ENCODE results near the gene MTFP1.

DNA sequence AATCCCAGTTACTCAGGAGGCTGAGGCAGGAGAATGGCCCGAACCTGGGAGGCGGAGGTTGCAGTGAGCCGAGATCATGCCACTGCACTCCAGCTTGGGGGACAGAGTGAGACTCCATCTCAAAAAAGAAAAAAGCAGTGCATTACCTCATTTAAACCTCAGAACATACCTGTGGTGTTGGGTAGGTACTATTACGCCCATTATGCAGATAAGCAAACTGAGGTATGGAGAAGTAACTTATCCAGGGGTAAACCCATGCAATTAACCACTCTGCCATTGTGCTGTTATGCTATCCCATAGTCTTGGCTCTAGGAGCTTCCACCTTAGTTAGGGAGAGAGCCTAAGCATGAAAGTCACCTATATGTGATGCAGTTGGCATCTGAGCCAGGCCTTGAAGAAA lies 48.6 kb downstream of the MTFP1 start:
- TF ChIP-seq, protein P1, sequence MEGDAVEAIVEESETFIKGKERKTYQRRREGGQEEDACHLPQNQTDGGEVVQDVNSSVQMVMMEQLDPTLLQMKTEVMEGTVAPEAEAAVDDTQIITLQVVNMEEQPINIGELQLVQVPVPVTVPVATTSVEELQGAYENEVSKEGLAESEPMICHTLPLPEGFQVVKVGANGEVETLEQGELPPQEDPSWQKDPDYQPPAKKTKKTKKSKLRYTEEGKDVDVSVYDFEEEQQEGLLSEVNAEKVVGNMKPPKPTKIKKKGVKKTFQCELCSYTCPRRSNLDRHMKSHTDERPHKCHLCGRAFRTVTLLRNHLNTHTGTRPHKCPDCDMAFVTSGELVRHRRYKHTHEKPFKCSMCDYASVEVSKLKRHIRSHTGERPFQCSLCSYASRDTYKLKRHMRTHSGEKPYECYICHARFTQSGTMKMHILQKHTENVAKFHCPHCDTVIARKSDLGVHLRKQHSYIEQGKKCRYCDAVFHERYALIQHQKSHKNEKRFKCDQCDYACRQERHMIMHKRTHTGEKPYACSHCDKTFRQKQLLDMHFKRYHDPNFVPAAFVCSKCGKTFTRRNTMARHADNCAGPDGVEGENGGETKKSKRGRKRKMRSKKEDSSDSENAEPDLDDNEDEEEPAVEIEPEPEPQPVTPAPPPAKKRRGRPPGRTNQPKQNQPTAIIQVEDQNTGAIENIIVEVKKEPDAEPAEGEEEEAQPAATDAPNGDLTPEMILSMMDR (IDR thresholded peaks at IDR 0.05): no peak
- TF ChIP-seq POLR2A (IDR thresholded peaks at IDR 0.05): no peak
